HG03558 (cell line): ENCODE data around the gene OAT.
A peak's percentile ranks its signal among the peaks of the same experiment; 100 is the strongest.

Experiments used
- ATAC-seq: cut with Tn5 transposase; IDR thresholded peaks from one replicate; pipeline ENCODE4 v1.9.1; 2021; ENCODE audit warnings: moderate number of reproducible peaks; ENCODE audit not compliant: unreplicated experiment; ENCODE audit errors: extremely low read depth

Gene OAT

DNA sequence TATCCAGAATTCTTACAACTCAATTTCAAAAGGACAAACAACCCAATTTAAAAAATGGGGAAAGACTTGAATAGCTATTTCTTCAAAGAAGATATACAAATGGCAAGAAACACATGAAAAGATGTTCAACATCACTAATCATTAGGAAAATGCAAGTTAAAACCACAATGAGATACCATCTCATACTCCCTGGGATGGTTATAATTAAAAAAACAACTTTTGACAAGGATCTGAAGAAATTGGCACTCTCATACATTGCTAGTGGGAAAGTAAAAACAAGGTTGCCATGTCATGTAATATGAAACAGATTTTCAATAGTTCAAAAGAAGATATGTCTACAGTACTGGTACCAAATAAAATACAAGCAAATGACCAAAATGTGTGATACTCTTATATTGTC lies 9.0 kb downstream of the OAT start:
- no peak for ATAC-seq

DNA sequence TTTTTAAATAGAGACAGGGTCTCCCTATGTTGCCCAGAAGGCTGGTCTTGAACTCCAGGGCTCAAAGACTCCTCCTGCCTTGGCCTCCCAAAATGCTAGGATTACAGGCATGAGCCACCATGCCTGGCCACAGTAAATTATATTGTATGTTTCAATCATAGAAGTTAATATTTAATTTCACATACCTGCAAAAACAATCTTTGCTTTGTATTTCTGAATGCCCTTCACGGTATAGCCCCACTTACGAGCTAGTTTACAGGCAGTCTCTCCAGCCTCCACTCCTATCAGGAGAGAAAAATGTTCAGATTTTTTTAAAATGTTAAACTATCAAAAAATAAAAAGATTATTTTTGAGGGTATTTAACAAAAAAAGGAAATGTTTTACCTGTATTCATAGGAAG lies 10.4 kb downstream of the OAT start:
- ATAC-seq, result no peak

DNA sequence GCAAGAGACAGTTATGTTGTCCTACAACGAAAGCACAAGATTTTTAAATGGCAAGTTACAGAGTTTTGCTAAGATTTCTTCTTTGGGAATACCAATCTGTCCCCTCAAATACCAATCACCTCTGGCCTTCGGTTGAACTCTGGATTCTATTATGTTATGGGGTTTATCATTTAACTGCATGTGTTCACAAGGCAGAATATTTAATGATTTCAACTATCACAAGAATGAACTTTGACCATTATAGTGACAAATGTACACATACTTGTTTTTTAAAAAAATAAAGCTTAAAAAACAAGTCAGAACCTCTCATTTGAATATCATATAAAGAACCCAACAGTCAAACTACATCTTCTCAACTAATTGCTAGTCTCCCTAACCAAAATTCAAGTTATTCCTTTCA lies 11.3 kb downstream of the OAT start:
- ATAC-seq, result no peak

GRCh38 chr10:124403548-124403947 lies 15.2 kb downstream of the OAT start:
- ATAC-seq, result peak; percentile 52

- ATAC-seq, result no peak
Measured at GRCh38 chr10:124402273-124402672, 16.4 kb downstream of the OAT start.

DNA sequence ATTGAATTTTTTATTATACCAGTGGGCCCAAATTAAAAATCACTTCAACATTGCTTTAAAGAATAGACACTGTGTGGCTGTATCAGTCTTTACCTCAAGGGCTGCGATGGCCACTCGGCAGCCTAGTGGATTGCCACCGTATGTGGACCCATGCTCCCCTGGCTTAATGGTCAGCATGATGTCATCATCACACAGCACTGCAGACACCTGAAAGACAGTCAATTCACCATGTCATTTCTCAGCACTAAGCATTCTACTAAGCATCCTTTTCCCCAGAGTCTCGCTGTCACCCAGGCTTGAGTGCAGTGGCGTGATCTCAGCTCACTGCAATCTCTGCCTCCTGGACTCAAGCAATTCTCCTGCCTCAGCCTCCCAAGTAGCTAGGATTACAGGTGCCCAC lies 17.1 kb downstream of the OAT start:
- no peak for ATAC-seq

- ATAC-seq, result no peak
Measured at GRCh38 chr10:124394583-124394982, 24.1 kb downstream of the OAT start.

DNA sequence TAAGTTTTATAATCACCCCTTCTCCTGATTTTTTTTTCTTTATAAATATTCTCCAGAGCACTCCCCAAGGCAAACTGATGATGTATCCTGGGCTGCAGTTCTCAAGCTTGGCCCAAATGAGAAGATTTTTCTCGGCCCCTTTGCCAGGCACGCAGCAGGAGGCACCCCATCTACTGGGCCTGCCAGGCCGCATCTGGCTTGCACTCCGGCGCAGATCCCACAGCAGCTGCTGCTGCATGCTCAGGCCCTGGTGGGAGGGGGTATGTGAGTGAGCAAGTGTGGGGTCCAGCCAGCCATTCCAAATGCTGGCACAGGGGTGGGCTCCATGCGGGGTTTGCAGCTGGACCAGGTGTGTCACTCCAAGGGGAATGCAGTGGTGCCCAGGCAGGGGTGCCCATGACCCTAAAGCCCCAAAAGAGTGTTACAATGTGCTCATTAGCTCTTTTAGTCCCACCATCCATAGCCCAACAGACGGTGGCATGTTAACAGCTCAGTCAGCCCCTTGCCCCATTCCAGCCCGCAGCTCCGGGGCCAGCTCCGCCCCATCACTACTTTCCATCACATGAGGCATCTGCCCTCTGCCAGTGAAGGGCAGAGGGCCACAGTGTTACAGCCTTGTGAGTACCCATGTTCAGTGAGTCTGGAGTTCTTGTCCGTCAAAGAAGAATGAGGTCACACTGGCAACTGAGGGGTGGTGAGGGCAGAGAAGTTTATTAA lies 25.9 kb downstream of the OAT start:
- no peak for ATAC-seq

DNA sequence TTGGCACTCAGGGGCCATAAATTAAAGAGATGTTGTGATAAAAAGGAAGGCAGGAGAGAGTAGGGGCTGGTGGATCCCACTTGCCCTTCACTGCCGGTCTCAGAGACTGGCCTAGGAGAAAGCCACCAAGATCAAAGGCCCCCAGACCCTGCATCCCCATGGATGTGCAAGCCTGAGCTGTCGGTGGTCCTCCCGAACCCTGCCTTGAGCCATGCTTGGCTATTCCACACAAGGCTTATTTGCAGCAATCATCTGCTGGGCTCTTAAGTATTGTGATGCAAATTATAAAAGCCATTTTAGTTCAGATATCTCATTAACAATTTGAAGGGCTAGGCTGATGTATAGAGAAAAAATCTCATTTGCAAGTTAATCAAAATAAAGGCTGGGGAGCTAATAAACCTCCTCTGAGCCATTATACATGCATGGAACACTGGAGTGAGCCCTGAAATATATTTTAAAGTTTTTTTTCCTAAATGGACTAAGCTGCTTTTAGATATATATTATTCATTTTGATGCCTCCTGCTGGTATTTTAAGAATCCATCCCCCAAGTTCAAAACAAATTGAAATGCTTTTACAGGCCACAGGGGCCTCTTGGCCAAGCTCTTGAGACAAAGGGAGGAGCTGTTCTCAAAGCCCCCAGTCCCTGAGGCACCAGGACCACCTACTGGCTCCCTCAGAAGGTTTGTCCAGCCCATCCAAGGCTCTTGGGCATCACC lies 28.1 kb downstream of the OAT start:
- ATAC-seq, result no peak

DNA sequence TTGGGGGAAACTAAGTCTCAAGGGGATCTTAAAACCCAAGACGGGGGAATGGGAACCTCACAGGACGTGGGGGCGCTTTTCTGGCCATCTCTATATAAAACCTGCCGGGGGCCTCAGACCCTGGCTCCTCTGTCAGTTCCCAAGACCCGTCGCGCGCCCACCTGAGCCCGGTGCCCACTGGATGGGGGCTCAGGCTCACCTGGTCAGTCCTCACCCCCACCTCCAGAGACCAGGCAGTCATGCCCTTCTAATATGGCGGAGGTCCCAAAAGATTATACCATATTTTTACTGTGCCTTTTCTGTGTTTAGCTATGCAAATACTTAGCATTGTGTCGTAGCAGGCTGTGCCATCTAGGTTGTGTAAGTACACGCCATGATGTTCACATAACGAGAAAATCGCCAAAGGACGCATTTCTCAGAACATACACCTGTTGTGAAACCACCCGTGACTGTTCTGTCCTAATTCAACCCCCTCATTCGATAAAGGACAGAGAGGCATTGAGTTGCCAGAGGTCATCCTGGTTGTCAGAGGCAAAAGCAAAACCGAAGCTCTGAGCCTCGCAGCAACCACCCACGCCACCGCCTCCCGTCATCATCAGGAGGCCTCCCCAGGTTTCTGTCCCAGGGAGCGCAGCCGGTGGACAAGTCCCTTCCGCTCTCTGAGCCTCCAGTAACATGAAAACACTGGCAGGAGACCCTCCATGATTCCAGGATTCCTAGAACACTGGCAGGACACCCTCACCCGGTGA lies 28.9 kb downstream of the OAT start:
- ATAC-seq, result no peak

DNA sequence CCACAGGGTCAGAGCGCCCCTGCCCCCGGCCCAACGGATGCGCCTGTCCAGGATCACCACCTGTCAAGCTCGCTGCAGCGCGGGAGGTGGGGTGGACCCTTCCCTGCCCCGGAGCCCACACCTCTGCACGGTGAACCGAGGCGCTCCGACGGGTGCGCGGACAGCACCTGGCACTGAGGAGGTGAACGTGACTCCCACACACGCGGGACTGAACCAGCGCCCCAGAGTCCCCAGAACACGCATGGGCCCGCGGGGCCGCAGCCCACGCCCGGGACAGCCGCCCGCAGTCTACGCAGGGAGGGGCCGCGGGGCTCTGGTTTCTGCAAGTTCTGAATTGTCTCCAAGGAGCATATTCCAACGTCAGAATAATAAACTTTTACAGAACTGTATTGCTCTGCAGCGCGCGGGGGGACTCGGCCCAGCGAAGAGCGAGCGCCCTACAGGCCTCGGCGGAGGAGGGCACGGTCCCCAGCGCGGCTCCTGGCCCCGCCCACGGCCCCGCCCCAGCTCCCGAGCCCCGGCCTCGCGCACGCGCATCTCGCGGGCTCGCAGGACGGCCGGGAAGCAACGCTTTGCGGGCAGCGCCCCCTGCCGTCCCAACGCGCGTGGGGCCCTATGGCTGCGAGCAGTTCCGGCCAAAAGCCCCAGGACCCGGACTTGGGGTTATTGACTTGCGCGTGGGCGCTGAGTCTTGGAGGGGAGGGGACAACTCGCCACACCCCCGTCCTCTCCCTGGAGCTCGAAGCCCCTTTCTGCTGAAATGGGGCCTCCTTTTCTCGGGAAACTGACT lies 29.7 kb downstream of the OAT start:
- no peak for ATAC-seq

- no peak for ATAC-seq
Measured at GRCh38 chr10:124388476-124388822, 30.3 kb downstream of the OAT start.

- ATAC-seq, result no peak
Measured at GRCh38 chr10:124387078-124387874, 31.4 kb downstream of the OAT start.

DNA sequence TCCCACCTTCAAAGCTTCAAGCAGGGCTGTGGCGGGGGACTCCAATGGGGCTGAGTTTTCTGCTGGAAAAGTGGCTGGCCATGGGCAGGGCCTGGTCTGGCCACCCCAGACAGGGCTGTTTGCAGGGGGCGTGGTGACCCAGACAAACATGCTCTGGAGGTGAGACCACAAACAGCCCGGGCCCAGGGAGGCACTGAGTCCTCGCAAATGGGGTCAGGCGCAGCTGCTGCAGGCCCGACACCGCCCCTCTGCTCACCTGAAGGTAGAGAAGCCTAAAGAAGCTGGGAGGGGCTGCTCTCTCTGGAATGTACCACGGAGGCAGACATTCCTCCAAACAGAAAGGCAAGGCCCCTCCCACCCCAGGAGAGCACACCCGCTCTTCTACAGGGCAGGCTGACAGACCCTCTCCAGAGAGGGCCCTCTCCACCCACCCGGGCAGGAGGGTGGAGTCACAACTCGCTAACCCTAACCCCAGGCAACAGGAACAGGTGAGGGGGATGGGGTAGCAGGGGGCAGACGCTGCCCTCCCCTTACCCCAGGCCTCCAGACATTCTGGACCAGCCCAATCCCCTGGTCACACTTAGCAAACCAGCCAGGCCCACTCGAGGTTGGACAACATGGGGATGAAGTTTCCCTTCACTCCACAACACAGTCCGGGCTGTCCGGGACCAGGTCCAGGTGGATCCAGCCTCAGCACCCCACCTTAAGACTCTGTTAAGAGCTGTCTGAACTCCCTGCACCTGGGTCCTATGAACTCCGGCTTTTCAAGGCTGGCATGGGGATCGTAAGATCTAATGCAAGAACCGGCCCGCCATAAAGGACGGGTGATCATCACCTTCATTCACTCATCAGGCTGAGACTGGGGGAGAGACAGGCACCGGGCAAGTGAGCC lies 32.3 kb downstream of the OAT start:
- ATAC-seq, result no peak

GRCh38 chr10:124385627-124386185 lies 33.0 kb downstream of the OAT start:
- ATAC-seq, result no peak

GRCh38 chr10:124384591-124385190 lies 34.0 kb downstream of the OAT start:
- ATAC-seq, result no peak

DNA sequence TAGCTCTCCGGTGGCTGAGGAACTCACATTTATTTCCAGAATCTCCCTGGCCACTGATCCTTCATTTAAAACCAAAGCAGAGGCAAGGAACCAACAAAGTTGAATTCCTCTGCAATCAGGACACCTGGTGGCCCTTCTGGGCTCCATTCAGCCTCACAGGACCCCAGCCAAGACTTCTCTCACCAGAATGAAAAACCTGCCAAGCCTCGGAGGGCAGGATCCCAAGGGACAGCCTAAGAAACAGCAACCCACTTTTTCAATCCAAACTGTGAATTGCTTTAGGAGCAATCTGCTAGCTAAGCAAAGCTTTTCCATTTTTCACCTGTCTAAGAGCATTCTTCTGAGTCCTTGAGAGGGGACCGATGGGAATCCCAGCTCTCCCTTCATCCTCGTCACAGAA lies 34.6 kb downstream of the OAT start:
- no peak for ATAC-seq

DNA sequence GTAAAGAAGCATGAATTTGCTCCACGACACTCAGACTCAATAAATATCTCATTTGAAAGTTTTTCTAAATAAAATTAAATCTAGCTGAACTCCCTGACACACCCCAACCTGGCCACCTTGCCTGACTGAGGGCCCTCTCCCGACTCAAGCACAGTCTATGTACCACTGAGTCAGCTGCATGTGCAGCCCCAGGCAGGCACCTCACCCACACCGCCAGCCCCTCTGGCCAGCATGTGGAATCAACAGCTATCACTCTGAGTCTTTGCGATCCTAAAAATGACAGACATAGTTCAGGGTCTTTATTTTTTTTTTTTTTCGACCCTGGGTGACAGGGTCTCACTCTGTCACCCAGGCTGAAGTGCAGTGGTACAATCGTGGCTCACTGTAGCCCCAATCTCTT lies 35.2 kb downstream of the OAT start:
- no peak for ATAC-seq
